D721Med (cell line): ENCODE measurements around the gene GBP1.
"Not testable (repeated sequence)": the region's sequence is repeated elsewhere in the genome, so short reads cannot be mapped to it uniquely, and the experiment has no call there.

Experiments used
- DNase-seq: peaks from one replicate; pipeline ENCODE4 v3.0.0; 2011; ENCODE audit warnings: low spot score; ENCODE audit not compliant: insufficient read length
- FAIRE-seq: peaks from 2 replicates; lab custom pipeline; 2011; peaks lifted over from hg19 to GRCh38; lab: Jason Lieb, UNC
- CTCF ChIP-seq: IDR thresholded peaks from 2 replicates; pipeline ENCODE4 v1.5.1; 2012; ENCODE audit warnings: mild to moderate bottlenecking, control low read depth; ENCODE audit not compliant: insufficient read depth; ENCODE audit errors: missing control alignments

The GBP1 gene

GRCh38 chr1:89035080-89035479 lies 29.9 kb downstream of the GBP1 start:
- DNase-seq (no peak), FAIRE-seq (no peak)
- TF ChIP-seq CTCF = no peak

GRCh38 chr1:89034004-89034403 lies 31.0 kb downstream of the GBP1 start:
- not testable (repeated sequence) for FAIRE-seq, DNase-seq

GRCh38 chr1:89029051-89029450 lies 36.0 kb downstream of the GBP1 start:
- FAIRE-seq, DNase-seq: not testable (repeated sequence)

- no peak for TF ChIP-seq CTCF
Observed at GRCh38 chr1:89025928-89026327, 39.1 kb downstream of the GBP1 start.

GRCh38 chr1:89023026-89023425 lies 42.0 kb downstream of the GBP1 start:
- TF ChIP-seq CTCF = no peak
- no peak for FAIRE-seq
- DNase-seq = no peak

More at GRCh38 chr1:89025928-89026327, 39.1 kb downstream of the GBP1 start:
- FAIRE-seq (no peak), DNase-seq (no peak)

GRCh38 chr1:89022167-89022959 lies 42.6 kb downstream of the GBP1 start, which contains the start of gene GBP3:
Gene GBP3 (minus strand): TSS chr1:89022866. CDS start chr1:89020721, 2,145 bp downstream.
- DNase-seq (no peak), FAIRE-seq (no peak)
- no peak for TF ChIP-seq CTCF

- DNase-seq, FAIRE-seq: not testable (repeated sequence)
Observed at GRCh38 chr1:89018318-89018717, 46.7 kb downstream of the GBP1 start.

- FAIRE-seq (no peak), DNase-seq (no peak)
- TF ChIP-seq CTCF = no peak
Observed at GRCh38 chr1:89008511-89008910, 56.5 kb downstream of the GBP1 start.
